Epithelial cell of esophagus (primary cell): ENCODE results near the gene SWI5.

Experiments
- DNase-seq: peaks from one replicate; pipeline ENCODE4 v3.0.0; 2010; ENCODE audit warnings: low read depth
- H3K4me3 ChIP-seq: 2 replicates; pipeline ENCODE4 v1.5.1; 2011; ENCODE audit warnings: mild to moderate bottlenecking, low read length, control low read depth
- CTCF ChIP-seq: IDR thresholded peaks from 2 replicates; pipeline ENCODE4 v1.5.1; 2011; ENCODE audit warnings: low read depth, mild to moderate bottlenecking, low read length, control low read depth, inconsistent platforms; ENCODE audit not compliant: insufficient read depth; ENCODE audit errors: missing control alignments

SWI5 gene

GRCh38 chr9:128257907-128258306, 18.2 kb upstream of the SWI5 start:
- DNase-seq = no peak
- no peak overlapping the region for H3K4me3 ChIP-seq
- TF ChIP-seq CTCF = no peak

DNA sequence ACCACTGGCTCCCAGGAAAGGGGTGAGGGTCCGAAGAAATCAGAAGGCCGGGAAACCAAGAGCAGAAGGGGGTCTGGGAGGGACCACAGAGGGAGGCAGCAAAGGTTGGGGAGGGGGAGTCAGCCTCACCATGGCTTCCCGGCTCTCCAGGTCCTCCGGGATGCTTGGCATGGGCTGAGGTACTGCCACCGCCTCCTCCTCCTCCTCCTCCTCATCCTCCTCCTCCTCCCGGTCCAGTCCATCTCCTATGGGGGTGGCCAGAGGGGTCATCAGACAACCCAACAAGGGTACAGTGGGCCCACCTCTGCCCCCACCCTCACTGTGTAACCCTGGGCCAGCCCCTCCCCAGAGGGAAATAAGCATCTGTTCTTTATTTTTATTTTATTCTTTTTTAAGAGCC, 17.8 kb upstream of the SWI5 start:
- DNase-seq = no peak
- TF ChIP-seq CTCF = no peak

DNA sequence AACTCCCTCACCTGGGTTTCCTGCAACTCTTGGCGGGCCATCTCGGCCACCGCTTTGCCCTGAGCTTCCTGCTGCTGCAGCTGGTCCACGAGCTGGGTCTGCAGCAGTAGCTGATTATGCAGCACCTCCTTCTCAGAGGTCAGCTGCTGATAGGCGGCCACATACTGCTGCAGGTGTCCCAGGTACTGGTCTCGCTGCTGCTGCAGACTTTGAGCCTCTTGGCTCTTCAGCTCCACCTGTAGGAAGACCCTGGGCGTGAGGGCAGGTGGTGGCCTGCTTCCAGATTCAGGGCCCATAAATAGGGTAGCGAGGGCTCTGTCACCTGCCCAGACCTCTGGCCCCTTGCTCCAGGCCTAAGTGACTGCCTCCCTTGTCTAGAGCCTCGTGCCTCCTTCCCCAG, 16.9 kb upstream of the SWI5 start:
- no peak overlapping the region for H3K4me3 ChIP-seq
- TF ChIP-seq CTCF = no peak
- DNase-seq = no peak

More for the DNA sequence above, 17.8 kb upstream of the SWI5 start:
- no peak overlapping the region for H3K4me3 ChIP-seq

- DNase-seq = no peak
- TF ChIP-seq CTCF = no peak
- no peak overlapping the region for H3K4me3 ChIP-seq
Measured at GRCh38 chr9:128260340-128260739, 15.7 kb upstream of the SWI5 start.

DNA sequence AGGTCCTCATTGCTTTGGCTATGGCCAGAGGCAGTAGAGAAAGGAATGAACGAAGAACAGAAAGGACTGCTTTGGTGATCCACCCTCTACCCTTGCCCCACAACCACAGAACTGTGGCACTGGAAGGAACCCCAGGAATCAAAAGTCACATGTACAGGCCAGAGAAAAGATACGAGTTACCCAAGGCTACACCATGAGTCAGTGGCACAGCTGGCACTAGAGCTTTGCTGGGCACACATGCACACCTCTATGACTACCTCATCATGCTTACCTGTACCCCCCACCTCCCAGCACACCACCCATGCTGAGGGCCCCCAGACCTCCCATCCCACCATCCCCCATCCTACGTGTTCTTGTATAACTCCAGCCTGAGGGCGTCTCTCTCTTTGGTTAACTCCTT, 13.4 kb upstream of the SWI5 start:
- no peak overlapping the region for H3K4me3 ChIP-seq
- no peak for DNase-seq
- TF ChIP-seq CTCF = no peak

DNA sequence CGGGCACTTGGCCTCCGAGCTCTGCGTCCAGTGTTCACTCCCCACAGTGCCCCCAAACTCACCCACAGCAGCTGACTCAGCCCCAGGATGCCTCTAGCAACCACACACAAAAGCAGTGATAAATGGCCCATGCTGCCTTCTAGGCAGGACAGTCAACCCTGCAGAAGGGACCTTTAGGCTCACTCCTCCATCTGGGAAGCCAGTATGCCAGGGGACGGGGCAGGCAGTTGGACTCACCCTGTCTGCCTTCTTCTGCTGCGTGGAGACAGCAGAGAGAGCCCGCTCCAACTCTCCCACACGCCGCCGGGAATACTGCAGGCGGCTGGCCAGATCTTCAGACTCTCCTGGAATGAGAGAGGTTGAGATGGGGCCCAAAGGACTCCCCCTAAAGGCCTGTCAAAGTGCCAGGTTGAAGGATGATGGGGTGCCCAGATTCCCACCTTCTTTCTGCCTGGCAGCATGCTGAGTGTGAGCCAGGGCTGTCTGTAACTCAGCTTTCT, 10.7 kb upstream of the SWI5 start:
- no peak for DNase-seq
- H3K4me3 ChIP-seq = no peak overlapping the region
- no peak for TF ChIP-seq CTCF

- TF ChIP-seq CTCF = no peak
- DNase-seq = no peak
- H3K4me3 ChIP-seq = no peak overlapping the region
Measured at GRCh38 chr9:128266868-128267590, 9.0 kb upstream of the SWI5 start.
